Measurements from ENCODE around the gene RTN4.

RTN4 gene, protein sequence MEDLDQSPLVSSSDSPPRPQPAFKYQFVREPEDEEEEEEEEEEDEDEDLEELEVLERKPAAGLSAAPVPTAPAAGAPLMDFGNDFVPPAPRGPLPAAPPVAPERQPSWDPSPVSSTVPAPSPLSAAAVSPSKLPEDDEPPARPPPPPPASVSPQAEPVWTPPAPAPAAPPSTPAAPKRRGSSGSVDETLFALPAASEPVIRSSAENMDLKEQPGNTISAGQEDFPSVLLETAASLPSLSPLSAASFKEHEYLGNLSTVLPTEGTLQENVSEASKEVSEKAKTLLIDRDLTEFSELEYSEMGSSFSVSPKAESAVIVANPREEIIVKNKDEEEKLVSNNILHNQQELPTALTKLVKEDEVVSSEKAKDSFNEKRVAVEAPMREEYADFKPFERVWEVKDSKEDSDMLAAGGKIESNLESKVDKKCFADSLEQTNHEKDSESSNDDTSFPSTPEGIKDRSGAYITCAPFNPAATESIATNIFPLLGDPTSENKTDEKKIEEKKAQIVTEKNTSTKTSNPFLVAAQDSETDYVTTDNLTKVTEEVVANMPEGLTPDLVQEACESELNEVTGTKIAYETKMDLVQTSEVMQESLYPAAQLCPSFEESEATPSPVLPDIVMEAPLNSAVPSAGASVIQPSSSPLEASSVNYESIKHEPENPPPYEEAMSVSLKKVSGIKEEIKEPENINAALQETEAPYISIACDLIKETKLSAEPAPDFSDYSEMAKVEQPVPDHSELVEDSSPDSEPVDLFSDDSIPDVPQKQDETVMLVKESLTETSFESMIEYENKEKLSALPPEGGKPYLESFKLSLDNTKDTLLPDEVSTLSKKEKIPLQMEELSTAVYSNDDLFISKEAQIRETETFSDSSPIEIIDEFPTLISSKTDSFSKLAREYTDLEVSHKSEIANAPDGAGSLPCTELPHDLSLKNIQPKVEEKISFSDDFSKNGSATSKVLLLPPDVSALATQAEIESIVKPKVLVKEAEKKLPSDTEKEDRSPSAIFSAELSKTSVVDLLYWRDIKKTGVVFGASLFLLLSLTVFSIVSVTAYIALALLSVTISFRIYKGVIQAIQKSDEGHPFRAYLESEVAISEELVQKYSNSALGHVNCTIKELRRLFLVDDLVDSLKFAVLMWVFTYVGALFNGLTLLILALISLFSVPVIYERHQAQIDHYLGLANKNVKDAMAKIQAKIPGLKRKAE

DNA sequence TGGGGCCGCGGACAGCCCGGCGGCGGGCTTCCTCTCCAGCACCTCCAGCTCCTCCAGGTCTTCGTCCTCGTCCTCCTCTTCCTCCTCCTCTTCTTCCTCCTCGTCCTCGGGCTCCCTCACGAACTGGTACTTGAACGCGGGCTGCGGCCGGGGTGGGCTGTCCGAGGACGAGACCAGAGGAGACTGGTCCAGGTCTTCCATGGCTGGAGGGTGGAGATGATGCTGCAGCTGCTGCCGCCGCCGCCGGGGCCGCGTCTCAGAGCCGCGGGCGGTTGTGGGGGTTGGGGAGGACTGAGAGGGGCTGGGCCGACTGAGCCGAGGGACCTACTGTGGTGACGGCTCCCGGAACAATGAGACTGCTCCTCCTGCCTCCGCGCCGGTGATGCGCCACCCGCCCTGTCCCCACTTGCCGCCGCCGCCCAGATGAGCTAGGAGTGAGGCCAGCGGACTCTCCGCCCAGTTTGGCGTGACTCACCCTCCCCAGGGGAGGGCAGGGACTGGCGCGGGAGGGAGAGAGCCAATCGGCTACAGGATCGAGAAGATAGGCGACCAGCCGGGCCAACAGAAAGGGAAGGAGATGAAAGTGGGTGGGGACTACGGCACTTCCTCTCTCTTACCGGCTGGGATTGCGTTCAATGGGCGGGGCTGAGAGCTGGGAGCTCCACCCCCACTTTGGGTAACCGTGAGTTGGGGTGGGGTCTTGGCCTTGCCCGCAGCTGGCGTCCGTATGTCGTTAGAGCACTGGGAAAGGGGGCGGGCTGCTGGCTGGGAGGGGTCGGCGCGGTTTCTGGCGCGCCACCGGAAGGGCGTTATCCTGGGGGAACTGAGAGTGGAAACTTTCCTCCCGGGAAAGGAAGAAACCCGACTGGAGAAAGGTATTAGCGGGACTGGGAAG lies at the start of gene RTN4:
RTN4 (minus strand) TSS at position 352 of the 895 bp plus-strand sequence; CDS start at position 201, 151 bp downstream.
- TF ChIP-seq, protein P1, sequence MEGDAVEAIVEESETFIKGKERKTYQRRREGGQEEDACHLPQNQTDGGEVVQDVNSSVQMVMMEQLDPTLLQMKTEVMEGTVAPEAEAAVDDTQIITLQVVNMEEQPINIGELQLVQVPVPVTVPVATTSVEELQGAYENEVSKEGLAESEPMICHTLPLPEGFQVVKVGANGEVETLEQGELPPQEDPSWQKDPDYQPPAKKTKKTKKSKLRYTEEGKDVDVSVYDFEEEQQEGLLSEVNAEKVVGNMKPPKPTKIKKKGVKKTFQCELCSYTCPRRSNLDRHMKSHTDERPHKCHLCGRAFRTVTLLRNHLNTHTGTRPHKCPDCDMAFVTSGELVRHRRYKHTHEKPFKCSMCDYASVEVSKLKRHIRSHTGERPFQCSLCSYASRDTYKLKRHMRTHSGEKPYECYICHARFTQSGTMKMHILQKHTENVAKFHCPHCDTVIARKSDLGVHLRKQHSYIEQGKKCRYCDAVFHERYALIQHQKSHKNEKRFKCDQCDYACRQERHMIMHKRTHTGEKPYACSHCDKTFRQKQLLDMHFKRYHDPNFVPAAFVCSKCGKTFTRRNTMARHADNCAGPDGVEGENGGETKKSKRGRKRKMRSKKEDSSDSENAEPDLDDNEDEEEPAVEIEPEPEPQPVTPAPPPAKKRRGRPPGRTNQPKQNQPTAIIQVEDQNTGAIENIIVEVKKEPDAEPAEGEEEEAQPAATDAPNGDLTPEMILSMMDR (IDR thresholded peaks at IDR 0.05; ENCODE audit: low read depth, low read length, missing control alignments), result no peak
- peak within 1 kb of the TSS; percentile 100 for H3K4me3 ChIP-seq (replicated peaks; ENCODE audit: low read depth, low read length)
- DNase-seq (ENCODE audit: extremely low read depth, low read depth), result peak; percentile 97

DNA sequence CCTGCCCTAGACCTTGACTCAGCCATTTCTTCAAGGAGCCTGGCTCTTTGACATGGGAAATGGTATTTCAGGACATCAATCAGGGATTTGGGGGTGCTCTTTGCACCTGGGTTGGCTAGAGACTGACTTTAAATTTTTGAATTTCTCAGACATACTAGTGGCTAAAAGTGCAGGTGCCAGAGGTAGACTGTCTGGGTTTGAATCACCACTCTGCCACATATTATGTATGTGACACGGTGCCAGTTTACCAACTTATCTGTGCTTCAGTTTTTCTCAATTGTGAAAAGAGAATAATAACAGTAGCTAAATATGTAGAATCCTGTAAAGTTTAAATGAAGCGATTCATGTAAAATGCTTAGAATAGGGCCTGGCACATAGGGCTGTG lies 49.2 kb upstream of the RTN4 start:
- H3K4me3 ChIP-seq (replicated peaks; ENCODE audit: low read depth, low read length), result no peak overlapping the region
- DNase-seq (ENCODE audit: extremely low read depth, low read depth), result no peak
- TF ChIP-seq, protein P1 (IDR thresholded peaks at IDR 0.05; ENCODE audit: low read depth, low read length, missing control alignments), result no peak

DNA sequence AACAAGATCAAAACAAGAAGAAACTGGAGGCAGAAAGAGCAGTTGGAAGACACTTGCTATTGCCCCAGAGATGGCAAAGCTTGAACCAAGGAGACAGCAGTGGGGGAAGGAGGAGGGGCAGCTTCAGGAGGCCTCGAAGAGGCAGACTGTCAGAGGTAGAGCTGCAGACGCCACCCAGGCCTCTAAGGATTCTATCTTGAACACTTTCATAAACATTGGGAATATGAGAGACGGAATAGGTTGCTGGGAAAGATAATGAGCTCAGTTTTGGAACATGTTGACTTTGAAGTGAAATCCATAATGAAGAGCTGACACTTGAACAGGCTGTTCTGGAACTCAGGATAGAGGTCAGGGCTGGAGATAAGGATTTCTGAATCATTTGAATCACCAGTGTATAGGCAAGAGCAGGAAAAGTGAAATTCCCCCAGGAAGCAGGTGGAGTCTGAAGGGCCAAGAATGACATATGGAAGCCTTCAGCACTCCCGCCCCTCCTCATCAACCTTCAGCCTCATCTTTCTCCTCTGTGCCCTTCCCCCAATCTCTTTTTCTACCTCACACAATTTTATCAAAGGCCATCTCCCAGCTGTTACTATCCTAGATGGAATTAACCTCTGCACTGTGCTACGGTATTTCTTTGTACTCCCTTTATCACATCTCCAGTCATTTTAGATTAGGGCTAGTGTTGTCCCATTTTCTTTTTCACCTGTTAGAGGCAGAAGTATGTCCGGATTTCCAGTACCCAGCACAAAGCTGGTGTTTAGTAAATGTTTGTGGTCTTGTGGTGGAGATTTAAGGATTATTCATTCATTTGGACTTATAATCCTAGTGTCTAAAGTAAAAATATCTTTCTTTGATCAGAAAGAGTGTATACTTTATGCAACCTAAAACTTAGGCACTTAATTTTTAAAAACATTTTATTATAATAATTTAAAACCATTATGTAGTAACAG lies 47.5 kb upstream of the RTN4 start:
- TF ChIP-seq, protein P1 (IDR thresholded peaks at IDR 0.05; ENCODE audit: low read depth, low read length, missing control alignments), result no peak

DNA sequence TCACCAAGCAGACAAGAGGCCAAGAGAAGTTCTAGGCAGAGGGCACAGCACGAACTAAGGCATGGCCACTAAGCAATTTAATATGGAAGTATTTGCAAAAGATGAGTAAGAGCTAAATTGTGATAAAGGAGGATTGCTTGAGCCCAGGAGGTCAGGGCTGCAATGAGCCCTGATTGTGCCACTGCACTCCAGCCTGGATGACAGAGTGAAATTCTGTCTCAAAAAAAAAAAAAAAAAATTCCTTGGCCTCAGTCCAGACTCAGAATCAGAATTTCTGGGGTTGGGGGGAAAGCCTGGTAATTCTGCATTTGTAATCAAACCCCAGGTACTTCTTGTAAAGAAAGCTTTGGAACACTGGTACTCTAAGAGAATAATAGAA lies 46.8 kb upstream of the RTN4 start:
- no peak overlapping the region for H3K4me3 ChIP-seq (replicated peaks; ENCODE audit: low read depth, low read length)
- DNase-seq (ENCODE audit: extremely low read depth, low read depth), result no peak
- TF ChIP-seq, protein P1 (IDR thresholded peaks at IDR 0.05; ENCODE audit: low read depth, low read length, missing control alignments), result no peak

More for the DNA sequence above, 47.5 kb upstream of the RTN4 start:
- no peak for DNase-seq (ENCODE audit: extremely low read depth, low read depth)
- H3K4me3 ChIP-seq (replicated peaks; ENCODE audit: low read depth, low read length), result no peak overlapping the region

DNA sequence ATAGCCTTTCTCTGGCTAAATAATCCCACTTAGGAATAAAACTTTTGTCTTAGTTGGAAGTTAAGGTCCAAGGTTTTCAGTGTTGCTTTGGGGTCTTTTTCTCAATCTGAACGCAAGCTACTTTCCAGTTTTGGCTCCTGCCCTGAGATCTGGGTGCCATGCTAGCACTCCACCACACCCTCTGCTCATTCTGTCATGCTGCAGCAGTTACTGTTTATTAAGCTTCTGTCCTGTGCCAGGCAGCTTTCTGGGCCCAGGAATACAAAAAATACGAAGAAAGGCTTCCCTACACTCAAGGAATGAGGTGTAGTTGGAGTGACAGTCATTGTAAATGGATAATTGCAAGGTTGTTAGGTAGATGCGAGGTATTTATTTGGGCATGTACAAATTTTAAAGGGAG lies 46.3 kb upstream of the RTN4 start:
- no peak overlapping the region for H3K4me3 ChIP-seq (replicated peaks; ENCODE audit: low read depth, low read length)
- no peak for DNase-seq (ENCODE audit: extremely low read depth, low read depth)
- TF ChIP-seq, protein P1 (IDR thresholded peaks at IDR 0.05; ENCODE audit: low read depth, low read length, missing control alignments), result no peak

All from HFF-Myc (cell line).